ENCODE data around the gene SUN1.
"Not testable (repeated sequence)": the region's sequence is repeated elsewhere in the genome, so short reads cannot be mapped to it uniquely, and the experiment has no call there.

Gene SUN1

GRCh38 chr7:857661-858060 is 25.4 kb downstream of the SUN1 start:
- no peak for DNase-seq

GRCh38 chr7:859359-860030 is 27.2 kb downstream of the SUN1 start:
- no peak for DNase-seq

- no peak for DNase-seq
These were observed 27.9 kb downstream of the SUN1 start for GRCh38 chr7:860149-860548.

GRCh38 chr7:861222-861621 is 28.9 kb downstream of the SUN1 start:
- no peak for DNase-seq

GRCh38 chr7:862157-862556 is 29.9 kb downstream of the SUN1 start:
- DNase-seq: no peak

- DNase-seq: no peak
These were observed 30.8 kb downstream of the SUN1 start for GRCh38 chr7:863106-863505.

GRCh38 chr7:865921-866320 is 33.6 kb downstream of the SUN1 start:
- DNase-seq: no peak

GRCh38 chr7:867001-867405 is 34.7 kb downstream of the SUN1 start:
- DNase-seq: no peak

- no peak for DNase-seq
These were observed 35.3 kb downstream of the SUN1 start for GRCh38 chr7:867406-868188.

GRCh38 chr7:868189-868486 is 35.9 kb downstream of the SUN1 start:
- DNase-seq: no peak

- no peak for DNase-seq
These were observed 37.1 kb downstream of the SUN1 start for GRCh38 chr7:869348-869747.

GRCh38 chr7:871900-872537 is 39.7 kb downstream of the SUN1 start:
- DNase-seq: no peak

GRCh38 chr7:872685-873084 is 40.4 kb downstream of the SUN1 start:
- DNase-seq: not testable (repeated sequence)

- DNase-seq: peak; percentile 64 to 67
These were observed 41.2 kb downstream of the SUN1 start for GRCh38 chr7:873367-874002.

- no peak for DNase-seq
These were observed 41.9 kb downstream of the SUN1 start for GRCh38 chr7:874031-874749.

GRCh38 chr7:875051-875450 is 42.8 kb downstream of the SUN1 start:
- no peak for DNase-seq

GRCh38 chr7:875476-876076 is 43.3 kb downstream of the SUN1 start:
- DNase-seq: no peak

GRCh38 chr7:876077-876971 is 44.0 kb downstream of the SUN1 start, which contains the start of gene GET4:
GET4 (plus strand) TSS chr7:876554; CDS start chr7:876646, 92 bp downstream.
- peak; percentile 94 to 97 for DNase-seq

GRCh38 chr7:876972-877311 is 44.7 kb downstream of the SUN1 start:
- DNase-seq: no peak

GRCh38 chr7:877312-878232 is 45.3 kb downstream of the SUN1 start:
- DNase-seq: no peak
